Psoas muscle (tissue), 8 donors: Measurements from ENCODE around the gene GGCT. TPM values are rescaled to one million over a fixed set of nuclear protein-coding genes. Genes with fewer than 3 reads are reported as not detected.

Experiments
- ATAC-seq, 4 donors: fragments of 200-7000 bp; cut with Tn5 transposase; one replicate each; pipeline ENCODE4 v1.9.1; 2020; ENCODE audit warnings: moderate library complexity in 3 of 4, mild to moderate bottlenecking in 2 of 4
- DNase-seq, 2 donors: peaks; one replicate each; pipeline ENCODE4 v3.0.0-alpha.2; 2020
- H3K27ac ChIP-seq: fragments of 200-600 bp; one replicate; pipeline ENCODE4 v1.8.0; 2022
- H3K27me3 ChIP-seq, 3 donors: fragments of 200-600 bp in 1 of 3; one replicate each; pipeline versions ENCODE4 v1.6.1 to v1.8.0; 2013 to 2022; ENCODE audit warnings: low read length in 2 of 3, mild to moderate bottlenecking in 2 of 3, moderate library complexity in 1 of 3; ENCODE audit not compliant: insufficient read depth in 3 of 3
- H3K36me3 ChIP-seq, 2 donors: fragments of 200-600 bp in 1 of 2; one replicate each; pipeline versions ENCODE4 v1.6.1 to v1.8.0; 2013 to 2022; ENCODE audit warnings: low read depth in 1 of 2, mild to moderate bottlenecking in 1 of 2, moderate library complexity in 1 of 2; ENCODE audit not compliant: insufficient read depth in 1 of 2
- H3K4me1 ChIP-seq: fragments of 200-600 bp; one replicate; pipeline ENCODE4 v1.8.0; 2022
- H3K4me3 ChIP-seq: fragments of 200-600 bp; one replicate; pipeline ENCODE4 v1.8.0; 2022; ENCODE audit warnings: mild to moderate bottlenecking
- H3K9me3 ChIP-seq: fragments of 200-600 bp; one replicate; pipeline ENCODE4 v1.8.0; 2022
- CTCF ChIP-seq: fragments of 200-600 bp; IDR thresholded peaks from one replicate; pipeline ENCODE4 v1.8.0; 2022; ENCODE audit warnings: antibody characterized with exemption
- WGBS, 3 donors: extraction: QIAGEN DNeasy Blood & Tissue Kit; methylation state at CpG; one replicate each; pipeline versions ENCODE4 v1.1.6 to v1.1.7; 2013; 5-methylcytosine and 5-hydroxymethylcytosine counted together
- intact Hi-C, 2 donors: fragments of 100-400 bp; cut with DNase I; formaldehyde crosslinking; loops; one replicate each; pipeline versions ENCODE4 v1.11.0 to v1.14.2; 2022
- polyA plus RNA-seq, 3 donors: library from polyadenylated mRNA; stranded (reverse); fragments of 200-250 nt; gene quantifications; one replicate each; pipeline ENCODE4 v1.2.3, GENCODE V29; 2013
- total RNA-seq, 4 donors: library from RNA; stranded (reverse); fragmentation: NEBNext Ultra II Directional in 2 of 4; extraction: Animal tissue kit (Norgen Biotek cat#: 25700) in 2 of 4; gene quantifications; one replicate each; pipeline versions ENCODE4 v1.2.1 to v1.2.4, GENCODE V29; 2021 to 2023
- donor health status: healthy with polysubstance abuse.
- donor health status: DM: no; HTN: no; CAD: no; lungs with moderate emphysema.
- donor health status: Bipolar disorder and iron deficiency.
- donor health status: healthy.
- donor health status: DM: yes; HTN: yes; CAD: no.
- donor health status: DM: no; HTN: no; CAD: no.
- donor health status: DM: no; HTN: no; CAD: no.
- donor health status: DM: yes; HTN: yes; CAD: no.

Gene GGCT
- total and polyA plus RNA-seq, 7 donors, result 16.2 to 55.7 (median 20.6) TPM

- peaks cover 24% of the 10 kb centered on the region for H3K4me1 ChIP-seq
- no peaks in the 10 kb centered on the region for H3K9me3 ChIP-seq
- H3K4me3 ChIP-seq, result peak within 1 kb of the TSS; percentile 92
- peak; percentile 92 to 98 (median 94) for ATAC-seq
- peak within 1 kb of the TSS; percentile 88 for H3K27ac ChIP-seq
- intact Hi-C loops, result loop anchor here in 1 of 2 donors (2.0 kb wide), 1 partner anchor 26 kb away; the partner anchor contains the start of gene GGCT
- H3K36me3 ChIP-seq, result no peaks in the 10 kb centered on the region
- H3K27me3 ChIP-seq, result no peaks in the 10 kb centered on the region
- peak; percentile 76 to 87 for DNase-seq
- TF ChIP-seq CTCF, result peak; percentile 18
- WGBS, 3 donors, result 0 to 1% (median 0%) methylated on average over 62 to 77 of the region's 77 CpGs
These were observed 26.1 kb downstream of the GGCT start, which contains the start of gene NOD1 for GRCh38 chr7:30478349-30479201. NOD1 (minus strand) TSS chr7:30478784; CDS start chr7:30456921, 21,863 bp downstream.

GRCh38 chr7:30476459-30477145 is 28.0 kb downstream of the GGCT start:
- Histone ChIP-seq H3K27ac (no peak overlapping the region), H3K4me3 (peak overlapping the region; percentile 92), H3K4me1 (peaks cover 24% of the 10 kb centered on the region)

GRCh38 chr7:30475580-30475979 is 29.0 kb downstream of the GGCT start:
- Histone ChIP-seq H3K9me3 (no peaks in the 10 kb centered on the region), H3K27ac (no peak overlapping the region), H3K4me3 (no peak overlapping the region), H3K27me3 (no peaks in the 10 kb centered on the region), H3K36me3 (no peaks in the 10 kb centered on the region), H3K4me1 (peaks cover 26% of the 10 kb centered on the region)
- intact Hi-C loops, result no loop called here
- DNase-seq (no peak), ATAC-seq (no peak)
- 36 to 51% (median 45%) methylated on average over 6 of the region's 6 CpGs for WGBS, 3 donors
- TF ChIP-seq CTCF, result no peak

More at GRCh38 chr7:30476459-30477145, 28.0 kb downstream of the GGCT start:
- TF ChIP-seq CTCF, result no peak
- DNase-seq (no peak), ATAC-seq (no peak)
- 82 to 87% (median 84%) methylated on average over 10 of the region's 10 CpGs for WGBS, 3 donors
- intact Hi-C loops, result no loop called here
- Histone ChIP-seq H3K27me3 (no peaks in the 10 kb centered on the region), H3K36me3 (no peaks in the 10 kb centered on the region), H3K9me3 (no peaks in the 10 kb centered on the region)

- no peaks in the 10 kb centered on the region for H3K9me3 ChIP-seq
- peaks cover 32% of the 10 kb centered on the region for H3K4me1 ChIP-seq
- intact Hi-C loops, result no loop called here
- no peaks in the 10 kb centered on the region for H3K36me3 ChIP-seq
- H3K4me3 ChIP-seq, result no peak overlapping the region
- ATAC-seq (no peak), DNase-seq (no peak)
- H3K27me3 ChIP-seq, result no peaks in the 10 kb centered on the region
- 61 to 76% (median 65%) methylated on average over 2 of the region's 2 CpGs for WGBS, 3 donors
- TF ChIP-seq CTCF, result no peak
- no peak overlapping the region for H3K27ac ChIP-seq
These were observed 29.7 kb downstream of the GGCT start for GRCh38 chr7:30474893-30475292.
